Liver (tissue), 9 donors: Measurements from ENCODE around the gene TNFAIP3. TPM values are rescaled to one million over a fixed set of nuclear protein-coding genes. Genes with fewer than 3 reads are reported as not detected.
"Not testable (repeated sequence)": the region's sequence is repeated elsewhere in the genome, so short reads cannot be mapped to it uniquely, and the experiment has no call there.

Source experiments
- DNase-seq: peaks from one replicate; pipeline ENCODE4 v3.0.0-alpha.2; 2017; ENCODE audit warnings: low spot score
- H3K27ac ChIP-seq, 2 donors: one replicate each; pipeline ENCODE4 v1.7.0; 2013; ENCODE audit warnings: inconsistent platforms in 2 of 2, low read length in 2 of 2, control low read depth in 1 of 2, low read depth in 1 of 2, mild to moderate bottlenecking in 1 of 2
- H3K27me3 ChIP-seq, 4 donors: one replicate each; pipeline versions ENCODE4 v1.6.1 to v1.7.0; 2013; ENCODE audit warnings: low read length in 3 of 4, inconsistent platforms in 1 of 4, mild to moderate bottlenecking in 1 of 4, moderate library complexity in 1 of 4; ENCODE audit not compliant: control insufficient read depth in 4 of 4, insufficient read depth in 4 of 4
- H3K36me3 ChIP-seq, 4 donors: one replicate each; pipeline versions ENCODE4 v1.6.1 to v1.7.0; 2013; ENCODE audit warnings: low read length in 3 of 4, mild to moderate bottlenecking in 3 of 4, low read depth in 1 of 4, moderate library complexity in 1 of 4; ENCODE audit not compliant: control insufficient read depth in 4 of 4, insufficient read depth in 3 of 4
- H3K4me1 ChIP-seq, 4 donors: one replicate each; pipeline versions ENCODE4 v1.6.1 to v1.7.0; 2013; ENCODE audit warnings: low read length in 3 of 4, mild to moderate bottlenecking in 3 of 4, moderate library complexity in 1 of 4; ENCODE audit not compliant: control insufficient read depth in 4 of 4, insufficient read depth in 4 of 4
- H3K4me3 ChIP-seq, 3 donors: one replicate each; pipeline versions ENCODE4 v1.6.1 to v1.7.0; 2013; ENCODE audit warnings: low read length in 3 of 3, control low read depth in 1 of 3, low read depth in 1 of 3, mild to moderate bottlenecking in 1 of 3
- H3K9ac ChIP-seq, 2 donors: one replicate each; pipeline ENCODE4 v1.7.0; 2013; ENCODE audit warnings: low read length in 2 of 2, mild to moderate bottlenecking in 2 of 2, moderate library complexity in 2 of 2, control low read depth in 1 of 2, low read depth in 1 of 2
- H3K9me3 ChIP-seq, 4 donors: one replicate each; pipeline versions ENCODE4 v1.6.1 to v1.7.0; 2013; ENCODE audit warnings: low read length in 3 of 4; ENCODE audit not compliant: control insufficient read depth in 4 of 4
- FOXA1 ChIP-seq: IDR thresholded peaks from 2 replicates; pipeline ENCODE4 v1.6.1; 2016; ENCODE audit warnings: antibody characterized with exemption
- FOXA2 ChIP-seq: IDR thresholded peaks from 2 replicates; pipeline ENCODE4 v1.6.1; 2016; ENCODE audit warnings: antibody characterized with exemption
- JUND ChIP-seq, 2 donors: IDR thresholded peaks; 2 replicates each; pipeline ENCODE4 v1.6.1; 2016; ENCODE audit warnings: antibody characterized with exemption in 2 of 2
- RAD21 ChIP-seq, 2 donors: IDR thresholded peaks; 2 replicates each; pipeline ENCODE4 v1.6.1; 2016; ENCODE audit warnings: antibody characterized with exemption in 2 of 2, mild to moderate bottlenecking in 2 of 2
- RXRA ChIP-seq, 2 donors: IDR thresholded peaks; 2 replicates each; pipeline ENCODE4 v1.6.1; 2017 to 2018; ENCODE audit warnings: antibody characterized with exemption in 2 of 2, mild to moderate bottlenecking in 1 of 2
- SP1 ChIP-seq: IDR thresholded peaks from 2 replicates; pipeline ENCODE4 v1.6.1; 2018; ENCODE audit warnings: antibody characterized with exemption, mild to moderate bottlenecking
- YY1 ChIP-seq: IDR thresholded peaks from 2 replicates; pipeline ENCODE4 v1.6.1; 2016; ENCODE audit warnings: antibody characterized with exemption, mild to moderate bottlenecking
- WGBS: extraction: QIAGEN DNeasy Blood & Tissue Kit; methylation state at CpG from one replicate; pipeline ENCODE4 v1.1.7; 2013; 5-methylcytosine and 5-hydroxymethylcytosine counted together
- polyA plus RNA-seq, 2 donors: library from polyadenylated mRNA; stranded (reverse) in 1 of 2; unstranded in 1 of 2; fragments of 200-250 nt in 1 of 2; fragments of >200 nt in 1 of 2; fragmentation: Nextera tagmentation in 1 of 2; extraction: Ambion mirVana in 1 of 2; gene quantifications; one replicate each; pipeline versions ENCODE4 v1.2.1 to v1.2.3, GENCODE V29; 2013 to 2015
- total RNA-seq, 2 donors: library from RNA; depleted of rRNA; stranded (reverse); fragments of >200 nt; gene quantifications; one replicate each; pipeline ENCODE4 v1.2.3, GENCODE V29; 2014
- TF ChIP-seq, protein P1 (sequence below): IDR thresholded peaks from 2 replicates; pipeline ENCODE4 v1.6.1; 2016; ENCODE audit warnings: antibody characterized with exemption
- TF ChIP-seq, protein P2 (sequence below): IDR thresholded peaks from 2 replicates; pipeline ENCODE4 v1.6.1; 2016; ENCODE audit warnings: antibody characterized with exemption
- TF ChIP-seq, protein P3 (sequence below): IDR thresholded peaks from 2 replicates; pipeline ENCODE4 v1.6.1; 2016; ENCODE audit warnings: antibody characterized with exemption
- TF ChIP-seq, protein P4 (sequence below): fragments of 150-350 bp; IDR thresholded peaks from 2 replicates; pipeline ENCODE4 v1.5.1; 2017; ENCODE audit warnings: improper control_type of control experiment, low read depth, low read length; ENCODE audit not compliant: missing input control
- TF ChIP-seq, protein P5 (sequence below): IDR thresholded peaks from 2 replicates; pipeline ENCODE4 v1.6.1; 2016; ENCODE audit warnings: antibody characterized with exemption, mild to moderate bottlenecking
- donor health status: healthy.
- donor health status: healthy.
- donor health status: healthy.
- donor health status: healthy.
- donor health status: healthy.

Gene TNFAIP3
- total and polyA plus RNA-seq, 4 donors, result 4.5 to 8.0 (median 6.7) TPM

DNA sequence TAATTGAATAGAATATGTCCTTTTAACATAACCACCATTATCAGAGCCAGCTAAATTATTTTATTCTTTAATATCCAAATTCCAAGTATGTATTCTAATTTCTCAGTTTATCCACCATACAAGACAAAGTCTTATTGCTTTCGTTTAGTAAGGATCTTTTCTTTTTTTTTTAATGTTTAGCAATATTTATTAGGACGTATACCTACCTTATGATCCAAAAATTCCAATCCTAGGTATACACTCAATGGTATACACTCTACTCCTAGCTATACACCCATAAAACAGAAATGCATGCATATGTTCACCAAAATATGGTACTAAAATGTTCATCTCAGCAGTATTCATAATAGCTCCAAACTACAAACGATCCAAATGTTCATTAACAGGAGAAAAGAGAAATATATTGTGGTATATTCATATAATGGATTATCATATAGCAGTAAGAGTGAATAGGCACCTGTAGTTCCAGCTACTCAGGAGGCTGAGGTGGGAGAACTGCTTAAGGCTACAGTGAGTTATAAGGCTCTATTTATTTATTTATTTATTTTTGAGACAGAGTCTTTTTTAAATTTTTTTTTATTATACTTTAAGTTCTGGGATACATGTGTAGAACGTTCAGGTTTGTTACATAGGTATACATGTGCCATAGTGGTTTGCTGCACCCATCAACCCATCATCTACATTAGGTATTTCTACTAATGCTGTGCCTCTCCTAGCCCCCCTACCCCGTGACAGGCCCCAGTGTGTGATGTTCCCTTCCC, 17.3 kb downstream of the TNFAIP3 start:
- TF ChIP-seq RAD21 (IDR thresholded peaks at IDR 0.05) (no peak), YY1 (no peak)
- no peak for DNase-seq
- no peak overlapping the region for H3K9ac ChIP-seq
- H3K27ac ChIP-seq, result no peak overlapping the region
- H3K4me1 ChIP-seq, result no peaks in the 10 kb centered on the region
- H3K27me3 ChIP-seq, result no peaks in the 10 kb centered on the region
- no peaks in the 10 kb centered on the region for H3K9me3 ChIP-seq
- no peak overlapping the region for H3K4me3 ChIP-seq
- peaks cover 5 to 38% (median 29%) of the 10 kb centered on the region in 4 donors for H3K36me3 ChIP-seq
- WGBS, result 97% methylated on average over 5 of the region's 5 CpGs

DNA sequence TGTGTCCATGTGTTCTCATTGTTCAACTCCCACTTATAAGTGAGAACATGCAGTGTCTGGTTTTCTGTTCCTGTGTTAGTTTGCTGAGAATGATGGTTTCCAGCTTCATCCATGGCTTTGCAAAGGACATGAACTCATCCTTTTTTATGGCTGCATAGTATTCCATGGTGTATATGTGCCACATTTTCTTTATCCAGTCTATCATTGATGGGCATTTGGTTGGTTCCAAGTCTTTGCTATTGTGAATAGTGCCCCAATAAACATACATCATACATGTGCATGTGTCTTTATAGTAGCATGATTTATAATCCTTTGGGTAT, 17.8 kb downstream of the TNFAIP3 start:
- not testable (repeated sequence) for DNase-seq, H3K27ac ChIP-seq, H3K4me1 ChIP-seq, H3K9ac ChIP-seq, H3K27me3 ChIP-seq, H3K4me3 ChIP-seq, H3K9me3 ChIP-seq
- H3K36me3 ChIP-seq, result peaks cover 5 to 32% (median 25%) of the 10 kb centered on the region in 4 donors

DNA sequence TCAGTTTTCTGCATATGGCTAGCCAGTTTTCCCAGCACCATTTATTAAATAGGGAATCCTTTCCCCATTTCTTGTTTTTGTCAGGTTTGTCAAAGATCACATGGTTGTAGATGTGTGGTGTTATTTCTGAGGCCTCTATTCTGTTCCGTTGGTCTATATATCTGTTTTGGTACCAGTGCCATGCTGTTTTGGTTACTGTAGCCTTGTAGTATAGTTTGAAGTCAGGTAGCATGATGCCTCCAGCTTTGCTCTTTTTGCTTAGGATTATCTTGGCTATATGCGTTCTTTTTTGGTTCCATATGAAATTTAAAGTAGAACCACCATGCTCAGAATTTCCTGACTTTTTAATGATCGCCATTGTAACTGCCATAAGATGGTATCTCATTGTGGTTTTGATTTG, 19.2 kb downstream of the TNFAIP3 start:
- not testable (repeated sequence) for DNase-seq, H3K27me3 ChIP-seq, H3K27ac ChIP-seq, H3K9me3 ChIP-seq, H3K4me3 ChIP-seq, H3K9ac ChIP-seq, H3K4me1 ChIP-seq
- WGBS, result 97% methylated on average over 3 of the region's 3 CpGs
- H3K36me3 ChIP-seq, result peaks cover 2 to 19% (median 11%) of the 10 kb centered on the region in 4 donors

DNA sequence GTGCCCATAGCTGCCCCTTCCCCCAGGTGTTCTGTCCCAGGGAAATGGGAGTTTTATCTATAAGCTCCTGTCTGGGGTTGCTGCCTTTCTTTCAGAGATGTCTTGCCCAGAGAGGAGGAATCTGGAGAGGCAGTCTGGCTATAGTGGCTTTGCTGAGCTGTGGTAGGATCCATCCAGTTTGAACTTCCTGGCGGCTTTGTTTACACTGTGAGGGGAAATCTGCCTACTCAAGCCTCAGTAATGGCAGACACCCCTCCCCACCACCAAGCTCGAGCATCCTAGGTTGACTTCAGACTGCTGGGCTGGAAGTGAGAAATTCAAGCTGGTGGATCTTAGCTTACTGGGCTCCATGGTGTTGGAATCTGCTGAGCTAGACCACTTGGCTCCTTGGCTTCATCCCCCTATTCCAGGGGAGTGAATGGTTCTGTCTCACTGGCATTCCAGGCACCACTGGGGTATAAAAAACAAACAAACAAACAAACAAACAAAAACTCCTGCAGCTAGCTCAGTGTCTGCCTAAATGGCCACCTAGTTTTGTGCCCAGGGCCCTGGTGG, 24.0 kb downstream of the TNFAIP3 start:
- WGBS, result 74% methylated on average over 2 of the region's 2 CpGs
- no peaks in the 10 kb centered on the region for H3K4me1 ChIP-seq
- no peak for DNase-seq
- no peak overlapping the region for H3K4me3 ChIP-seq
- no peaks in the 10 kb centered on the region for H3K9me3 ChIP-seq
- TF ChIP-seq, protein P1, sequence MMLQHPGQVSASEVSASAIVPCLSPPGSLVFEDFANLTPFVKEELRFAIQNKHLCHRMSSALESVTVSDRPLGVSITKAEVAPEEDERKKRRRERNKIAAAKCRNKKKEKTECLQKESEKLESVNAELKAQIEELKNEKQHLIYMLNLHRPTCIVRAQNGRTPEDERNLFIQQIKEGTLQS, result no peak
- TF ChIP-seq, protein P2, sequence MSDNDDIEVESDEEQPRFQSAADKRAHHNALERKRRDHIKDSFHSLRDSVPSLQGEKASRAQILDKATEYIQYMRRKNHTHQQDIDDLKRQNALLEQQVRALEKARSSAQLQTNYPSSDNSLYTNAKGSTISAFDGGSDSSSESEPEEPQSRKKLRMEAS, result no peak
- TF ChIP-seq RXRA (IDR thresholded peaks at IDR 0.05) (no peak), JUND (IDR thresholded peaks at IDR 0.05) (no peak), FOXA1 (no peak), FOXA2 (no peak), SP1 (no peak), RAD21 (IDR thresholded peaks at IDR 0.05) (no peak)
- TF ChIP-seq, protein P3, sequence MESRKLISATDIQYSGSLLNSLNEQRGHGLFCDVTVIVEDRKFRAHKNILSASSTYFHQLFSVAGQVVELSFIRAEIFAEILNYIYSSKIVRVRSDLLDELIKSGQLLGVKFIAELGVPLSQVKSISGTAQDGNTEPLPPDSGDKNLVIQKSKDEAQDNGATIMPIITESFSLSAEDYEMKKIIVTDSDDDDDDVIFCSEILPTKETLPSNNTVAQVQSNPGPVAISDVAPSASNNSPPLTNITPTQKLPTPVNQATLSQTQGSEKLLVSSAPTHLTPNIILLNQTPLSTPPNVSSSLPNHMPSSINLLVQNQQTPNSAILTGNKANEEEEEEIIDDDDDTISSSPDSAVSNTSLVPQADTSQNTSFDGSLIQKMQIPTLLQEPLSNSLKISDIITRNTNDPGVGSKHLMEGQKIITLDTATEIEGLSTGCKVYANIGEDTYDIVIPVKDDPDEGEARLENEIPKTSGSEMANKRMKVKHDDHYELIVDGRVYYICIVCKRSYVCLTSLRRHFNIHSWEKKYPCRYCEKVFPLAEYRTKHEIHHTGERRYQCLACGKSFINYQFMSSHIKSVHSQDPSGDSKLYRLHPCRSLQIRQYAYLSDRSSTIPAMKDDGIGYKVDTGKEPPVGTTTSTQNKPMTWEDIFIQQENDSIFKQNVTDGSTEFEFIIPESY, result no peak
- TF ChIP-seq, protein P4, sequence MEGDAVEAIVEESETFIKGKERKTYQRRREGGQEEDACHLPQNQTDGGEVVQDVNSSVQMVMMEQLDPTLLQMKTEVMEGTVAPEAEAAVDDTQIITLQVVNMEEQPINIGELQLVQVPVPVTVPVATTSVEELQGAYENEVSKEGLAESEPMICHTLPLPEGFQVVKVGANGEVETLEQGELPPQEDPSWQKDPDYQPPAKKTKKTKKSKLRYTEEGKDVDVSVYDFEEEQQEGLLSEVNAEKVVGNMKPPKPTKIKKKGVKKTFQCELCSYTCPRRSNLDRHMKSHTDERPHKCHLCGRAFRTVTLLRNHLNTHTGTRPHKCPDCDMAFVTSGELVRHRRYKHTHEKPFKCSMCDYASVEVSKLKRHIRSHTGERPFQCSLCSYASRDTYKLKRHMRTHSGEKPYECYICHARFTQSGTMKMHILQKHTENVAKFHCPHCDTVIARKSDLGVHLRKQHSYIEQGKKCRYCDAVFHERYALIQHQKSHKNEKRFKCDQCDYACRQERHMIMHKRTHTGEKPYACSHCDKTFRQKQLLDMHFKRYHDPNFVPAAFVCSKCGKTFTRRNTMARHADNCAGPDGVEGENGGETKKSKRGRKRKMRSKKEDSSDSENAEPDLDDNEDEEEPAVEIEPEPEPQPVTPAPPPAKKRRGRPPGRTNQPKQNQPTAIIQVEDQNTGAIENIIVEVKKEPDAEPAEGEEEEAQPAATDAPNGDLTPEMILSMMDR, result no peak
- TF ChIP-seq, protein P5, sequence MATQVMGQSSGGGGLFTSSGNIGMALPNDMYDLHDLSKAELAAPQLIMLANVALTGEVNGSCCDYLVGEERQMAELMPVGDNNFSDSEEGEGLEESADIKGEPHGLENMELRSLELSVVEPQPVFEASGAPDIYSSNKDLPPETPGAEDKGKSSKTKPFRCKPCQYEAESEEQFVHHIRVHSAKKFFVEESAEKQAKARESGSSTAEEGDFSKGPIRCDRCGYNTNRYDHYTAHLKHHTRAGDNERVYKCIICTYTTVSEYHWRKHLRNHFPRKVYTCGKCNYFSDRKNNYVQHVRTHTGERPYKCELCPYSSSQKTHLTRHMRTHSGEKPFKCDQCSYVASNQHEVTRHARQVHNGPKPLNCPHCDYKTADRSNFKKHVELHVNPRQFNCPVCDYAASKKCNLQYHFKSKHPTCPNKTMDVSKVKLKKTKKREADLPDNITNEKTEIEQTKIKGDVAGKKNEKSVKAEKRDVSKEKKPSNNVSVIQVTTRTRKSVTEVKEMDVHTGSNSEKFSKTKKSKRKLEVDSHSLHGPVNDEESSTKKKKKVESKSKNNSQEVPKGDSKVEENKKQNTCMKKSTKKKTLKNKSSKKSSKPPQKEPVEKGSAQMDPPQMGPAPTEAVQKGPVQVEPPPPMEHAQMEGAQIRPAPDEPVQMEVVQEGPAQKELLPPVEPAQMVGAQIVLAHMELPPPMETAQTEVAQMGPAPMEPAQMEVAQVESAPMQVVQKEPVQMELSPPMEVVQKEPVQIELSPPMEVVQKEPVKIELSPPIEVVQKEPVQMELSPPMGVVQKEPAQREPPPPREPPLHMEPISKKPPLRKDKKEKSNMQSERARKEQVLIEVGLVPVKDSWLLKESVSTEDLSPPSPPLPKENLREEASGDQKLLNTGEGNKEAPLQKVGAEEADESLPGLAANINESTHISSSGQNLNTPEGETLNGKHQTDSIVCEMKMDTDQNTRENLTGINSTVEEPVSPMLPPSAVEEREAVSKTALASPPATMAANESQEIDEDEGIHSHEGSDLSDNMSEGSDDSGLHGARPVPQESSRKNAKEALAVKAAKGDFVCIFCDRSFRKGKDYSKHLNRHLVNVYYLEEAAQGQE, result no peak
- H3K9ac ChIP-seq, result no peak overlapping the region
- H3K36me3 ChIP-seq, result no peaks in the 10 kb centered on the region
- no peaks in the 10 kb centered on the region for H3K27me3 ChIP-seq
- H3K27ac ChIP-seq, result no peak overlapping the region
